GM12872 (cell line): ENCODE results near the gene HEY2.
A peak's percentile ranks its signal among the peaks of the same experiment; 100 is the strongest.

ENCODE experiments used
- TF ChIP-seq, protein P1 (sequence below): IDR thresholded peaks from 3 replicates; pipeline ENCODE4 v1.5.1; 2011; ENCODE audit warnings: low read depth, mild to moderate bottlenecking, low read length, moderate library complexity; ENCODE audit not compliant: insufficient read depth

Gene HEY2

GRCh38 chr6:125751334-125751916 lies 2.0 kb downstream of the HEY2 start:
- TF ChIP-seq, protein P1, sequence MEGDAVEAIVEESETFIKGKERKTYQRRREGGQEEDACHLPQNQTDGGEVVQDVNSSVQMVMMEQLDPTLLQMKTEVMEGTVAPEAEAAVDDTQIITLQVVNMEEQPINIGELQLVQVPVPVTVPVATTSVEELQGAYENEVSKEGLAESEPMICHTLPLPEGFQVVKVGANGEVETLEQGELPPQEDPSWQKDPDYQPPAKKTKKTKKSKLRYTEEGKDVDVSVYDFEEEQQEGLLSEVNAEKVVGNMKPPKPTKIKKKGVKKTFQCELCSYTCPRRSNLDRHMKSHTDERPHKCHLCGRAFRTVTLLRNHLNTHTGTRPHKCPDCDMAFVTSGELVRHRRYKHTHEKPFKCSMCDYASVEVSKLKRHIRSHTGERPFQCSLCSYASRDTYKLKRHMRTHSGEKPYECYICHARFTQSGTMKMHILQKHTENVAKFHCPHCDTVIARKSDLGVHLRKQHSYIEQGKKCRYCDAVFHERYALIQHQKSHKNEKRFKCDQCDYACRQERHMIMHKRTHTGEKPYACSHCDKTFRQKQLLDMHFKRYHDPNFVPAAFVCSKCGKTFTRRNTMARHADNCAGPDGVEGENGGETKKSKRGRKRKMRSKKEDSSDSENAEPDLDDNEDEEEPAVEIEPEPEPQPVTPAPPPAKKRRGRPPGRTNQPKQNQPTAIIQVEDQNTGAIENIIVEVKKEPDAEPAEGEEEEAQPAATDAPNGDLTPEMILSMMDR = no peak

DNA sequence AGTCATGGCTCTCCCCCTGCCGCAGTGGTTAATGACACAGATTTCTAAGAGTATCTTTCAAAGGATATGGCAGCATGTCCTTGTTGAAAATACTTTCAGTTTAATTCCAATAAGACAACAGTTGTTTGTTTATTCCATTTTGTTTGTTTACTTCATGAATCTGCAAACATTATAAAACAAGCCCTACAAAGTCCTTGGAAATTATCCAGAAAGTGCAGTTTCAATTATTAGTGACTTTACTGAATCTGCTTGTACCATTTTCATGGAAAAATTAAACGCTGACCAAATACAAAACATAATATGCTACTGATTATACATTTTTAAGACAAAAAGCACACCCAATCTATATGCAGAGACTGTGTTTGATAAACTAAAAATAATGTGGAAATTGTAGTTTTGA lies 3.3 kb downstream of the HEY2 start:
- TF ChIP-seq, protein P1 = no peak

- TF ChIP-seq, protein P1 = peak; percentile 35; the same call in 2 of the 3 replicates
Measured at GRCh38 chr6:125753218-125753936, 3.9 kb downstream of the HEY2 start.

DNA sequence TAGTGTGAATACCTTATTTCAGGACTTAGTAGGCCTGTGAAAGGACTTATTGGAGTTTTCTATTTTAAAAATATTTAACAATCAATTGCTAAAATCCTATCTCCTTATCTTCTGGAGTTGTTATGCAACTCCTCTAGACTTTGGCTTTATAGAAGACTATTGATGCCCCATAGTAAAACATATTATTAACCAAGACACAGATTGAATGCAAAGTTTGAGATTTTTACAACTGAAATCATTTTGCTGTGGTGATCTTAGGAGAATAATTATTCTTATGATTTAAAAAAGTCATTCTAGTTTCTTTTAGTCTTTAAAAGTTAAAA lies 4.5 kb downstream of the HEY2 start:
- TF ChIP-seq, protein P1 = no peak

- TF ChIP-seq, protein P1 = no peak
Measured at GRCh38 chr6:125754566-125754965, 5.1 kb downstream of the HEY2 start.

- TF ChIP-seq, protein P1 = peak; percentile 40; the same call in 2 of the 3 replicates
Measured at GRCh38 chr6:125759184-125759902, 9.9 kb downstream of the HEY2 start.

DNA sequence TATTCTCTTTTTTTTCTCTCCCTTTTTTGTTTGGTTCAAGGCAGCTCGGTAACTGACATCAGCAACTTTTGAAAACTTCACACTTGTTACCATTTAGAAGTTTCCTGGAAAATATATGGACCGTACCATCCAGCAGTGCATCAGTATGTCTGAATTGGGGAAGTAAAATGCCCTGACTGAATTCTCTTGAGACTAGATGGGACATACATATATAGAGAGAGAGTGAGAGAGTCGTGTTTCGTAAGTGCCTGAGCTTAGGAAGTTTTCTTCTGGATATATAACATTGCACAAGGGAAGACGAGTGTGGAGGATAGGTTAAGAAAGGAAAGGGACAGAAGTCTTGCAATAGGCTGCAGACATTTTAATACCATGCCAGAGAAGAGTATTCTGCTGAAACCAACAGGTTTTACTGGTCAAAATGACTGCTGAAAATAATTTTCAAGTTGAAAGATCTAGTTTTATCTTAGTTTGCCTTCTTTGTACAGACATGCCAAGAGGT lies 10.6 kb downstream of the HEY2 start:
- TF ChIP-seq, protein P1 = no peak
